IMR-90 (cell line): ENCODE results near the gene HNRNPR.

Source experiments
- BHLHE40 ChIP-seq: fragments of 150-350 bp; IDR thresholded peaks from 2 replicates; pipeline ENCODE4 v1.6.1; 2016; ENCODE audit warnings: mild to moderate bottlenecking, low read depth, low read length
- CEBPB ChIP-seq: IDR thresholded peaks from 2 replicates; pipeline ENCODE4 v1.6.1; 2012; ENCODE audit warnings: low read depth, low read length, improper control_type of control experiment
- CHD1 ChIP-seq: IDR thresholded peaks from 2 replicates; pipeline ENCODE4 v1.6.1; 2012; ENCODE audit warnings: low read depth, low read length, improper control_type of control experiment
- MAFK ChIP-seq: IDR thresholded peaks from 2 replicates; pipeline ENCODE4 v1.6.1; 2012; ENCODE audit warnings: low read depth, low read length, improper control_type of control experiment
- MXI1 ChIP-seq: IDR thresholded peaks from 2 replicates; pipeline ENCODE4 v1.6.1; 2012; ENCODE audit warnings: low read depth, mild to moderate bottlenecking, low read length, moderate library complexity, borderline replicate concordance
- POLR2A ChIP-seq: IDR thresholded peaks from 2 replicates; pipeline ENCODE4 v1.6.1; 2012; ENCODE audit warnings: mild to moderate bottlenecking, low read depth, low read length
- RAD21 ChIP-seq: IDR thresholded peaks from 2 replicates; pipeline ENCODE4 v1.6.1; 2012; ENCODE audit warnings: low read length, improper control_type of control experiment
- RFX5 ChIP-seq: IDR thresholded peaks from 2 replicates; pipeline ENCODE4 v1.8.0; 2012; ENCODE audit warnings: low read depth, mild to moderate bottlenecking, low read length, moderate library complexity
- SMC3 ChIP-seq: fragments of 150-350 bp; IDR thresholded peaks from 2 replicates; pipeline ENCODE4 v1.6.1; 2016; ENCODE audit warnings: low read depth, mild to moderate bottlenecking, antibody characterized with exemption, low read length, moderate library complexity
- TF ChIP-seq, protein P1 (sequence below): conservative IDR thresholded peaks from 2 replicates; pipeline ENCODE4 v1.5.1; 2012; ENCODE audit warnings: mild to moderate bottlenecking, low read depth, low read length, improper control_type of control experiment
- TF ChIP-seq, protein P2 (sequence below): fragments of 150-350 bp; IDR thresholded peaks from 2 replicates; pipeline ENCODE4 v1.6.1; 2017; ENCODE audit warnings: mild to moderate bottlenecking, antibody characterized with exemption, low read length, low read depth

DNA sequence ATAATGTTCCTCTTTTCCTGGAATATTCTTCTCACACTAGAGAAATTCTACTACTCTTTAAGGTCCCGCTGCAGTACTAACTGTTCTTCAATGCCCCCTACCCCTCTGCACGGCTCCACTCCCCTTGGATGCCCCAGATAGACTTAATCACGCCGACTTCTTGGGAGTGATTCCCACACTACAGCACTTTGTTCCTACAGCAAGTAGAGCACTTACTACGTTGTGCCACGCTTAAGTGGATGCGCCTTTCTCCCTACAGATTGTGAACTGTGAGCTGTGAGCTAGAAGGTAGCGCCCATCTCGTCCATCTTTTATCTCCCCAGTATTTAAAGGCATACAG lies 23.3 kb upstream of the HNRNPR start:
- TF ChIP-seq, protein P1, sequence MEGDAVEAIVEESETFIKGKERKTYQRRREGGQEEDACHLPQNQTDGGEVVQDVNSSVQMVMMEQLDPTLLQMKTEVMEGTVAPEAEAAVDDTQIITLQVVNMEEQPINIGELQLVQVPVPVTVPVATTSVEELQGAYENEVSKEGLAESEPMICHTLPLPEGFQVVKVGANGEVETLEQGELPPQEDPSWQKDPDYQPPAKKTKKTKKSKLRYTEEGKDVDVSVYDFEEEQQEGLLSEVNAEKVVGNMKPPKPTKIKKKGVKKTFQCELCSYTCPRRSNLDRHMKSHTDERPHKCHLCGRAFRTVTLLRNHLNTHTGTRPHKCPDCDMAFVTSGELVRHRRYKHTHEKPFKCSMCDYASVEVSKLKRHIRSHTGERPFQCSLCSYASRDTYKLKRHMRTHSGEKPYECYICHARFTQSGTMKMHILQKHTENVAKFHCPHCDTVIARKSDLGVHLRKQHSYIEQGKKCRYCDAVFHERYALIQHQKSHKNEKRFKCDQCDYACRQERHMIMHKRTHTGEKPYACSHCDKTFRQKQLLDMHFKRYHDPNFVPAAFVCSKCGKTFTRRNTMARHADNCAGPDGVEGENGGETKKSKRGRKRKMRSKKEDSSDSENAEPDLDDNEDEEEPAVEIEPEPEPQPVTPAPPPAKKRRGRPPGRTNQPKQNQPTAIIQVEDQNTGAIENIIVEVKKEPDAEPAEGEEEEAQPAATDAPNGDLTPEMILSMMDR: no peak
- TF ChIP-seq MXI1 (no peak), SMC3 (no peak), CEBPB (no peak), POLR2A (no peak), RAD21 (no peak), RFX5 (no peak), CHD1 (no peak), MAFK (no peak), BHLHE40 (no peak)
- TF ChIP-seq, protein P2, sequence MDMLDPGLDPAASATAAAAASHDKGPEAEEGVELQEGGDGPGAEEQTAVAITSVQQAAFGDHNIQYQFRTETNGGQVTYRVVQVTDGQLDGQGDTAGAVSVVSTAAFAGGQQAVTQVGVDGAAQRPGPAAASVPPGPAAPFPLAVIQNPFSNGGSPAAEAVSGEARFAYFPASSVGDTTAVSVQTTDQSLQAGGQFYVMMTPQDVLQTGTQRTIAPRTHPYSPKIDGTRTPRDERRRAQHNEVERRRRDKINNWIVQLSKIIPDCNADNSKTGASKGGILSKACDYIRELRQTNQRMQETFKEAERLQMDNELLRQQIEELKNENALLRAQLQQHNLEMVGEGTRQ: no peak
